ENCODE data around the gene IL1R2.
A peak's percentile ranks its signal among the peaks of the same experiment; 100 is the strongest.
"Not testable (repeated sequence)": the region's sequence is repeated elsewhere in the genome, so short reads cannot be mapped to it uniquely, and the experiment has no call there.

The IL1R2 gene

GRCh38 chr2:102000012-102000411 lies 8.3 kb downstream of the IL1R2 start:
- DNase-seq (ENCODE audit: low read depth in 2 of 2), result no peak

GRCh38 chr2:102000813-102001766 lies 9.3 kb downstream of the IL1R2 start:
- DNase-seq (ENCODE audit: low read depth in 2 of 2), result peak; percentile 9 to 30

- DNase-seq (ENCODE audit: low read depth in 2 of 2), result peak in 1 of 2 donors; percentile 33
Observed at GRCh38 chr2:102001767-102002142, 10.0 kb downstream of the IL1R2 start.

- DNase-seq (ENCODE audit: low read depth in 2 of 2), result no peak
Observed at GRCh38 chr2:102002228-102002627, 10.5 kb downstream of the IL1R2 start.

- DNase-seq (ENCODE audit: low read depth in 2 of 2), result not testable (repeated sequence)
Observed at GRCh38 chr2:102002909-102003308, 11.1 kb downstream of the IL1R2 start.

GRCh38 chr2:102003696-102004095 lies 11.9 kb downstream of the IL1R2 start:
- no peak for DNase-seq (ENCODE audit: low read depth in 2 of 2)

- DNase-seq (ENCODE audit: low read depth in 2 of 2), result no peak
Observed at GRCh38 chr2:102004581-102004980, 12.8 kb downstream of the IL1R2 start.

- DNase-seq (ENCODE audit: low read depth in 2 of 2), result no peak
Observed at GRCh38 chr2:102005449-102005848, 13.7 kb downstream of the IL1R2 start.

GRCh38 chr2:102005989-102006885 lies 14.5 kb downstream of the IL1R2 start:
- DNase-seq (ENCODE audit: low read depth in 2 of 2), result peak; percentile 27

GRCh38 chr2:102006886-102007278 lies 15.1 kb downstream of the IL1R2 start:
- DNase-seq (ENCODE audit: low read depth in 2 of 2), result no peak

GRCh38 chr2:102008490-102008889 lies 16.7 kb downstream of the IL1R2 start:
- DNase-seq (ENCODE audit: low read depth in 2 of 2), result no peak

GRCh38 chr2:102009557-102009956 lies 17.8 kb downstream of the IL1R2 start:
- no peak for DNase-seq (ENCODE audit: low read depth in 2 of 2)

GRCh38 chr2:102010902-102011301 lies 19.1 kb downstream of the IL1R2 start:
- DNase-seq (ENCODE audit: low read depth in 2 of 2), result no peak

- DNase-seq (ENCODE audit: low read depth in 2 of 2), result no peak
Observed at GRCh38 chr2:102012061-102012614, 20.4 kb downstream of the IL1R2 start.

GRCh38 chr2:102013206-102014040 lies 21.7 kb downstream of the IL1R2 start:
- no peak for DNase-seq (ENCODE audit: low read depth in 2 of 2)

GRCh38 chr2:102014041-102014345 lies 22.2 kb downstream of the IL1R2 start:
- no peak for DNase-seq (ENCODE audit: low read depth in 2 of 2)

GRCh38 chr2:102015399-102015798 lies 23.6 kb downstream of the IL1R2 start:
- no peak for DNase-seq (ENCODE audit: low read depth in 2 of 2)

GRCh38 chr2:102016399-102016955 lies 24.7 kb downstream of the IL1R2 start:
- no peak for DNase-seq (ENCODE audit: low read depth in 2 of 2)

- no peak for DNase-seq (ENCODE audit: low read depth in 2 of 2)
Observed at GRCh38 chr2:102018823-102019445, 27.2 kb downstream of the IL1R2 start.

- DNase-seq (ENCODE audit: low read depth in 2 of 2), result peak; percentile 82 to 89
Observed at GRCh38 chr2:102020596-102021170, 28.9 kb downstream of the IL1R2 start.

All from stimulated activated CD4-positive, alpha-beta T cell treated with anti-CD3 and anti-CD28 coated beads, Interleukin-4, amount 100 ng/mL, for 48 hours (primary cell).